Occipital lobe (tissue), 2 donors: ENCODE measurements around the gene GJA5. TPM values are rescaled to one million over a fixed set of nuclear protein-coding genes. Genes with fewer than 3 reads are reported as not detected.

Experiments
- DNase-seq: peaks from one replicate; lab custom pipeline; 2025; lab: John Stamatoyannopoulos, UW
- total RNA-seq: library from RNA; depleted of rRNA; stranded (reverse); fragments of >200 nt; gene quantifications from one replicate; pipeline ENCODE4 v1.2.3, GENCODE V29; 2014

GJA5 gene
- 1.4 TPM for total RNA-seq

- DNase-seq = no peak
Measured at GRCh38 chr1:147760481-147761260, at the start of gene GJA5. Gene GJA5 (minus strand): TSS chr1:147760602. CDS start chr1:147759238, 1,364 bp downstream.

GRCh38 chr1:147809236-147809635, 48.8 kb upstream of the GJA5 start:
- DNase-seq = no peak

- DNase-seq = no peak
Measured at GRCh38 chr1:147808025-147808424, 47.6 kb upstream of the GJA5 start.

- DNase-seq = no peak
Measured at GRCh38 chr1:147807405-147807804, 47.0 kb upstream of the GJA5 start.

DNA sequence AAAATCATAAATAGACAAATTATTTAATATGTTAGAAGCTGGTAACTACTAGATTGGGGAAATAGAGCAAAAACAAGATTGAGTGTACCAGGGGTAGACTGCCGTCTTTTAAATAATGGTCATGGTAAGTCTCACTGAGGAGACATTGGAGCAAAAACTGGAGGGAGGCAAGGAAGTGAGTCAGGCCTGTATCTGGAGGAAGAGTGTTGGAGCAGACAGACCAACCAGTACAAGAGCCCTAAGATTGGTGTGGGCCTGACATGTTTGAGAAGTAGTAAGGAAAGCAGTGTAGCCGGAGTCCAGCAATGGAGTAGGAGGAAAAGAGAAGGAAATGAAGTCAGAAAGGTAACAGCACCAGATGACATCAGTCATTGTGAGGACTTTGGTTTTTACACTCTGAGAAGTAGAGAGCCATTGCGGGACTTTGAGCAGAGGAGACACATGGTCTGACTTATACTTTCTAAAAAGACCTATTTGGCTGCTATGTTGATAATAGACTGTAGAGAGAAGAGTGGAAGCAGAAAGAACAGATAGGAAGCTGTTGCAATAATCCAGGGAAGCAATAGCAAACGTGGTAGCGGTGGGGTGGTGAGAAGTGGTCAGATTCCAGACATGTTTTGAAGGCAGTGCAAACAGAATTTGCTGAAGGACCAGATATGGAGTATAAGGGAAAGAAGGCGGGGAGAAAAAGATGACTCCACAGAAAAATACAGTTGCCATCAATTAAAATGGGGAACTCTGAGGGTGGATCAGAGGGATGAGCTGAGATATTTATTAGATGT, 44.7 kb upstream of the GJA5 start:
- DNase-seq = no peak

GRCh38 chr1:147800804-147801203, 40.4 kb upstream of the GJA5 start:
- DNase-seq = no peak

- no peak for DNase-seq
Measured at GRCh38 chr1:147798731-147799130, 38.3 kb upstream of the GJA5 start.

GRCh38 chr1:147794570-147794969, 34.2 kb upstream of the GJA5 start:
- DNase-seq = no peak

- no peak for DNase-seq
Measured at GRCh38 chr1:147791876-147792275, 31.5 kb upstream of the GJA5 start.

DNA sequence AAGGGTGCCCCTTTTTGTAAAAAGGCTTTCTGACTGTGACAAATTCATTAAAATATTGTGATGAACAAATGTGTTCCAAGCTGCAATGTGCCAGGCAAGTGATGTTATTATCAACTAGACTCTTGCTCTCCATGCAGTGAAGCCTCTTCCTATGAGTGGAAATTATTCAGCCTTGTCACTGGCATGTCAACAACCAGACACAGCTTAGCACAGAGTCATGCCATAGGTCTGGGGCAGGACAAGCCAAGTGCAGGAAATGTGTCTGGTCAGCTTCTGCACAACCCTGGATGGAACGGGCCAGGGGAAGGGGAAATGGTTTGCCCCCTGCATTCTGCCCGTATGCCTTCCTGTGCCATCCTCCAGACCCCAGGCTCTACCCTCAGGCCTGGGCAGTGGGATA, 27.4 kb upstream of the GJA5 start:
- DNase-seq = no peak

- peak; percentile 3 for DNase-seq
Measured at GRCh38 chr1:147786536-147786935, 26.1 kb upstream of the GJA5 start.

DNA sequence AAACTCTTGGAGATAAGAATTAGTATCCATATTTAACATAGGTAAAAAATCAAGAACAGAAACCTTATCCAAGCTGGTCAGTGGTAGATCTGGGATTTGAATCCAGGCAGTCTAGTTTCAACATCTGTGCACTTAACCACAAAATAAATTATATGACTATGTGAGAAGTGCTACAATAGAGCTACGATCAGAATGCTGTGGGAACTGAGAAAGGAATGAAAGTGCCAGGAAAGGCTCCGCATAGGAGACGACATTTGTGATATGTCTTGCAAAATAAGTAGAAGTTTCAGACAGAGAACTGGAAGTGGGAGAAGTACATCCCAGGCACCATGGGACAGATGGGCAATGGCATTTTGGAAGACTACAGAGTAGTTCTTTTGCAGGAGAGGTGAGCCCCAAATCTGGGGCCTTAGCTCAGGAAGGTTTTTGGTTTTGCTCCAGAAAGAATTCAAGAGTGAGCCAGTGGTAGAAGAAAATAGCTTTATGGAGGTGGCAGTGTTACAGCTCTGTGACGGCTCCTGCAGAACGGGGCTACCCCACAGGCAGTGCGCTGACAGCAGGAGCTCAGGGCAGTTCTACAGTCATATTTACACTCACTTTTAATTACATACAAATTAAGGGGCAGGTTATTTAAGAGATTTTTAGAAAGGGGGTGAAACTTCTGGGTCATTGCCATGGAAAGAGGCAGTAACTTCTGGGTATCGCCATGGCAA, 25.5 kb upstream of the GJA5 start:
- DNase-seq = no peak

DNA sequence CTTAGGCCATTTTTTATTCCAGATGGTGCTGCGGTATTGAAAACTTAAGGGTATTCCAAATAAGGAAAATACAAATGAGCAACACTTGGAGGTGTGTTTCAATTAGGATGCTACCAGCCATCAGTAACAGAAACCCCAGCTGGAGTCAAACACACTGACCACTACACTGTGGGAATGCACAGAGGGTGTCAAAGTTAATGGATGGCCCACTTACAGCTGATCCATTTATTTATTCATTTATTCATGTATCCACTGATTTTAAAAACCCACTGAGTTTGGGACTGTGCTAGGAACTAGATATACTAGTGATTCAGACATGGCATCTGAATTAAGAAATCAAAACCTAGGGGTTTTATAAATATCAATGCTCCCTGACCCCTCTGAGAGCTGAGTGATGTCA, 24.5 kb upstream of the GJA5 start:
- no peak for DNase-seq

GRCh38 chr1:147781056-147781471, 20.7 kb upstream of the GJA5 start:
- DNase-seq = no peak

GRCh38 chr1:147777694-147778093, 17.3 kb upstream of the GJA5 start:
- DNase-seq = no peak

DNA sequence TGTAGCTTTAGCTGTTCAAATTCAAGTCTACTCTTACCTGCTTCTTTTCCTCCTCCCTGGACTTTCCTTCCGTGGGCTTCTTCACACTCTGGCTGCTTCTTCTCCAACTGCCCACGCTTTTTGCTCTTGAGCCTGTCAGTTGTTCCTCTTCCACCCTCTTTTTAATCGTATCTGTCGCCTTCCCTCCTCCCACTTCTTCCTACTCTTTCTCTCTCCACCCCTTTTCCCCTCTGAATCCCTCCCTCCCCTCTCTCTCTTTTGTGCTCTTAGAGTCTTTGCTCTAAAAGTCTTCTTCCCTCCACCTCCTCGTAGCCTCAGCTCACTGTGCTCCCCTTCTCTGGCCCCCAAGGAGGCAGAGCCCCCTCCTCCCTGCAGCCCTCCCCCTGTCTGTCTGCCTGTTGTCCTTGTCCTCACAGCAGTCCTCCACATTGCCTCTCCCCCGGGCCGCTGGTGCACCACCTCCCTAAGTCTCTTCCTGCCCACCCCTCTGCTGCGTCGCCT, 12.9 kb upstream of the GJA5 start:
- DNase-seq = no peak

DNA sequence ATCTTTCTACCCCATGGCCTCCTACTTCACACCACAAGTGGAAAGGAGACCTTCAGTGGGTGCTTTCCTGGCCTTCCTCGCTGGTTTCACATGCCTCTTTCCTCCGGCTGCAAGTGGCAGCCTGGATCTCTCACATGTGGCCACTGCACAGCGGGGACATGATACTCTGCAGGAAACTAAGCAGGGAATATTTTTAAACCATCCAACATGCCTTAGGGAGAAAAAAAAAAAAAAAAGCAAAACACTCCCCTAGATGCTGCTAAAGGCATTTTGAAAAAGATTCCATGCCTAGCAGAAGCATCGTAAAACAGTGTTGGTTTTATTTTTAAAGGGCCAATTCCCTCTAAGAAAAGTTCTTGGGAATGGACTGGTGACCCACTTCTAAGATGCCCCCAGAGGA, 12.2 kb upstream of the GJA5 start:
- no peak for DNase-seq

DNA sequence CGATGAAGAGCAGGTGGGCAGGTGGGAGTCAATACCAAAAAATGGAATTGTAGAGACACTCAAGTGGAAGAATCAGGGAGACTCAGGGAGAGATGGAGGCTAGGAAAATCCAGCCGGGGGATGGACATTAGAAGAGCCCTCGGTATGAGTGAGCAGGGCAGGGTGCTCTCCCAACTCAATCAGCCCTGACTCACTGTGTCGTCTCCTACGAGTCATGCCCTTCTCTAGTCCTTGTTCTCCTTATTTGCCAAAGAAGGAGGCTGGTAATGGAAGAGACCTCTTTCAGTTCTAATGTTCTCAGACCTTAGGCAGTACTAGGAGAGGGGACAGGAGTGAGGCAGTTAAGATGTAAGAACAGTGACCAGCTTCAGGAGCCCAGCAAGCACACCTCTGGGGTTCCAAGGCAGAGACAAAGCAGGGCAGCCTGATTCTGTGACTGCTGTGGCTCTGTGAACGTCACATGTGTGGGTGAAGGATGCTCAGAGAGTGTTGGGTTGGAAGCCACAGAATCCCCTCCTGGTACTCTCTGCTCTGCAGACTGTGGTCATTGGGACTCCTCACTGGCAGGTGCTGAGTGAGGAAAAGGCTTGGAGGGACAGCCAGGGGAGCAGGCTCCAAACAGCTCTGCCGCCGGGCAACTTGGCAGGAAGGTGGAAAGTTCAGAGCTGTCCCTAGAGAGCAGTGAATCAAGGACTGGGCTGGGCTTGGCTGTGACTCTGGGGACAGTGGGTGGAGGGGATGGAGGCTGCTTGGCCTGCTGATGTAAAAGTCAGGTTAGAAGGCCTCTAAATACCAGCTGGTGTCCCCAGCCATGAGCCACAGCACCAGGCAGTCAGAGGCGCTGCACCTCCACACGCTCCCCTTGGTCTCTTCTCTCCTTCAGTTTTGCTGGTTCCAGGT, 11.1 kb upstream of the GJA5 start:
- DNase-seq = no peak

GRCh38 chr1:147769106-147769505, 8.7 kb upstream of the GJA5 start:
- no peak for DNase-seq

DNA sequence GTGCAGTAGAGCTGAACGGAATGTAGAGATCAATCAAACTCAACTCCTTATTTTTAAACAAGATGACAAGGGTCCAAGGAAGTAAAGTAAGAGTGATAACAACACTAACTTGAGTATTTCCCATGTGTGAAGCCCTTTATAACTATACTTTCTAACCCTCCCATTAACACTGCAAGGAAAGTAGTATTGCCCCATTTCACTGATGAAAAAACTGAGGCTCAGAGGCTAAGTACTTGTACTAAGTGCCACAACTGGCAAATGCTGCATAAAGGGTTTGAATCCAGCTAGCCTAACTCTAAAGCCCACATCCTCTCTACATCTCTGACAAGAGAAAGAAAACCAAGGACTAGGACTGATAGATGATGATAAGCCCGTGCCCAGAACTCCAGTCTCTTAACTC, 8.2 kb upstream of the GJA5 start:
- DNase-seq = no peak

GRCh38 chr1:147768101-147768500, 7.7 kb upstream of the GJA5 start:
- DNase-seq = no peak
